Upper lobe of left lung (tissue), 6 donors: ENCODE measurements around the gene CEP68. TPM values are rescaled to one million over a fixed set of nuclear protein-coding genes. Genes with fewer than 3 reads are reported as not detected.
"Not testable (repeated sequence)": the region's sequence is repeated elsewhere in the genome, so short reads cannot be mapped to it uniquely, and the experiment has no call there.

Source experiments
- ATAC-seq, 2 donors: fragments of 200-7000 bp; cut with Tn5 transposase; one replicate each; pipeline ENCODE4 v1.9.1; 2022; ENCODE audit warnings: mild to moderate bottlenecking in 2 of 2, moderate library complexity in 2 of 2; ENCODE audit not compliant: low FRiP score in 2 of 2
- DNase-seq, 2 donors: peaks; one replicate each; pipeline ENCODE4 v3.0.0-alpha.2; 2019 to 2020
- H3K27ac ChIP-seq, 4 donors: fragments of 200-600 bp; sonication (generic); one replicate each; pipeline ENCODE4 v1.5.1; 2016 to 2019
- H3K27me3 ChIP-seq, 4 donors: fragments of 200-600 bp; sonication (generic); one replicate each; pipeline ENCODE4 v1.5.1; 2017 to 2019
- H3K36me3 ChIP-seq, 4 donors: fragments of 200-600 bp; sonication (generic); one replicate each; pipeline ENCODE4 v1.5.1; 2016 to 2019
- H3K4me1 ChIP-seq, 4 donors: fragments of 200-600 bp; sonication (generic); one replicate each; pipeline ENCODE4 v1.5.1; 2018 to 2019
- H3K4me3 ChIP-seq, 4 donors: fragments of 200-600 bp; sonication (generic); one replicate each; pipeline ENCODE4 v1.5.1; 2017 to 2019; ENCODE audit warnings: mild to moderate bottlenecking in 2 of 4, moderate library complexity in 1 of 4
- H3K9me3 ChIP-seq, 4 donors: fragments of 200-600 bp; sonication (generic); one replicate each; pipeline ENCODE4 v1.5.1; 2018 to 2019
- CTCF ChIP-seq, 6 experiments: fragments of 450-650 bp in 4 of 6; fragments of 200-600 bp in 2 of 6; sonication (generic) in 2 of 6; IDR thresholded peaks; one replicate each; pipeline ENCODE4 v1.5.1; 2016 to 2019; ENCODE audit warnings: antibody characterized with exemption in 6 of 6
- EP300 ChIP-seq, 4 donors: sonication (generic); formaldehyde crosslinking; IDR thresholded peaks; one replicate each; pipeline ENCODE4 v1.5.1; 2017; ENCODE audit warnings: antibody characterized with exemption in 4 of 4, control low read depth in 2 of 4
- POLR2A ChIP-seq, 4 donors: fragments of 450-650 bp; IDR thresholded peaks; one replicate each; pipeline ENCODE4 v1.5.1; 2016 to 2017; ENCODE audit warnings: antibody characterized with exemption in 4 of 4, mild to moderate bottlenecking in 2 of 4
- POLR2AphosphoS5 ChIP-seq, 2 donors: sonication (generic); formaldehyde crosslinking; IDR thresholded peaks; one replicate each; pipeline ENCODE4 v1.5.1; 2017; ENCODE audit warnings: antibody characterized with exemption in 2 of 2
- WGBS, 2 donors: methylation state at CpG; one replicate each; pipeline ENCODE4 v1.1.5; 2017 to 2018; 5-methylcytosine and 5-hydroxymethylcytosine counted together
- total RNA-seq, 6 donors: library from RNA; depleted of rRNA in 4 of 6; stranded (reverse); fragments of >200 nt in 4 of 6; gene quantifications; one replicate each; pipeline versions ENCODE4 v1.1.0 to v1.2.1, GENCODE V29; 2016 to 2021
- donor health status: DM: no; HTN: no; CAD: no; lungs with moderate emphysema.
- donor health status: DM: no; HTN: yes; CAD: no; lungs with severe emphysema.

Gene CEP68
- total RNA-seq, 6 donors from 2014 or later = 9.4 to 24.1 (median 13.3) TPM

DNA sequence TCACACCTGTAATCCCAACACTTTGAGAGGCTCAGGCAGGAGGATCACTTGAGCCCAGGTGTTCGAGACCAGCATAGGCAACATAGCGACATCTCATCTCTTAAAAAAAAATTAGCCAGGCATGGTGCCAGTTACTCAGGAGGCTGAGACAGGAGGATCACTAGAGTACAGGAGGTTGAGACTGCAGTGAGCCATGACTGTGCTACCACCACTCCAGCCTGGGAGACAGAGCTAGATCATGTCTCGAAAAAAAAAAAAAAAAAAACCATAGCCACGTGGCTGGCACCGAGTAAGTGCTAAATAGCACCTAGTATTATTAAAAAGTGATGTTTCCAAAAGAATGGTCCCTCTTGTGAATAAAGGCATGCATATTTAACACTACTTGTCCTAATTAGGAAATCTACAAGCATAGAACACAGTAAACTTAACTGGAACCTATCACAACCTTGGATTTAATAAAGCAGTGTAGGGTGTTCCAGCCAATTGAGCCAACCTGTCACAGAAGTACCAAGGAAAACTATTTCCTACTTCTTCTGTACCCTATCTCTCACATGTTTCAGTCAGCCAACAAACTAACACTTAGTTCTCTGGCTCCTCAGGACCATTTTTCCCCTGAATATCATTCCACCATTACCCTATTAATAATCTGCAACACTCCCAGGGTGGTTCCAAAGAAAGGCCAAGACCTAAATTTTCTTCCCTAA, 64.9 kb downstream of the CEP68 start:
- Histone ChIP-seq H3K27me3 (no peaks in the 10 kb centered on the region), H3K4me1 (peaks cover 52 to 85% (median 75%) of the 10 kb centered on the region in 4 donors), H3K4me3 (no peak overlapping the region), H3K27ac (no peak overlapping the region), H3K9me3 (no peaks in the 10 kb centered on the region), H3K36me3 (no peaks in the 10 kb centered on the region)
- no peak for DNase-seq
- WGBS, 2 donors = 70 to 72% methylated on average over 5 of the region's 5 CpGs
- TF ChIP-seq EP300 (IDR thresholded peaks at IDR 0.05) (no peak), CTCF (IDR thresholded peaks at IDR 0.05) (no peak), POLR2AphosphoS5 (IDR thresholded peaks at IDR 0.05) (no peak), POLR2A (IDR thresholded peaks at IDR 0.05) (no peak)
- no peak for ATAC-seq

GRCh38 chr2:65122313-65122712, 66.1 kb downstream of the CEP68 start:
- TF ChIP-seq EP300 (IDR thresholded peaks at IDR 0.05) (no peak), POLR2A (IDR thresholded peaks at IDR 0.05) (no peak), CTCF (IDR thresholded peaks at IDR 0.05) (no peak)
- Histone ChIP-seq H3K4me1 (peaks cover 62 to 85% (median 78%) of the 10 kb centered on the region in 4 donors), H3K4me3 (no peak overlapping the region), H3K9me3 (no peaks in the 10 kb centered on the region), H3K27me3 (no peaks in the 10 kb centered on the region), H3K36me3 (no peaks in the 10 kb centered on the region), H3K27ac (no peak overlapping the region)
- ATAC-seq = no peak
- no peak for DNase-seq
- WGBS, 2 donors = 74 to 86% methylated on average over 7 of the region's 7 CpGs

GRCh38 chr2:65125457-65125856, 69.2 kb downstream of the CEP68 start:
- ATAC-seq, H3K36me3 ChIP-seq, H3K4me3 ChIP-seq, H3K9me3 ChIP-seq, H3K27me3 ChIP-seq: not testable (repeated sequence)
- DNase-seq = peak in 1 of 2 donors; percentile 23
- Histone ChIP-seq H3K4me1 (peaks cover 51 to 70% (median 66%) of the 10 kb centered on the region in 4 donors), H3K27ac (peak overlapping the region in 2 of 4 donors; percentile 27 to 98)
- 62 to 70% methylated on average over 7 of the region's 7 CpGs for WGBS, 2 donors

GRCh38 chr2:65128297-65129190, 72.3 kb downstream of the CEP68 start:
- DNase-seq (peak in 1 of 2 donors; percentile 69), ATAC-seq (no peak)
- 8 to 9% methylated on average over 8 of the region's 8 CpGs for WGBS, 2 donors

More at GRCh38 chr2:65128297-65129190, 72.3 kb downstream of the CEP68 start:
- Histone ChIP-seq H3K27ac (peak overlapping the region; percentile 98 to 100 (median 98)), H3K27me3 (no peaks in the 10 kb centered on the region), H3K4me3 (peak overlapping the region; percentile 44 to 86 (median 79)), H3K4me1 (peaks cover 45 to 52% (median 47%) of the 10 kb centered on the region in 4 donors), H3K9me3 (no peaks in the 10 kb centered on the region), H3K36me3 (no peaks in the 10 kb centered on the region)
- peak in 1 of 2 donors; percentile 70 for TF ChIP-seq POLR2AphosphoS5 (IDR thresholded peaks at IDR 0.05)
- TF ChIP-seq CTCF (IDR thresholded peaks at IDR 0.05) = no peak
- peak in 1 of 4 donors; percentile 81 for TF ChIP-seq EP300 (IDR thresholded peaks at IDR 0.05)
- peak in 2 of 4 donors; percentile 10 to 30 for TF ChIP-seq POLR2A (IDR thresholded peaks at IDR 0.05)
